IMR-90 (cell line): ENCODE results near the gene ZNF470. TPM values are rescaled to one million over a fixed set of nuclear protein-coding genes. Genes with fewer than 3 reads are reported as not detected.

Source experiments
- ATAC-seq: fragments of 200-7000 bp; cut with Tn5 transposase; 2 replicates; pipeline ENCODE4 v1.9.1; 2020; ENCODE audit warnings: low read depth, mild to moderate bottlenecking, moderate library complexity
- BruUV-seq: library from RNA; stranded (reverse); fragments of 400-500 nt; replicated peaks from 2 replicates; lab custom pipeline; 2021; lab: Mats Ljungman, UMichigan
- CTCF ChIA-PET: fragments of 300-600 bp; formaldehyde crosslinking; extraction: SDS; loops from one replicate; lab custom pipeline; 2021; ENCODE audit warnings: antibody characterized with exemption; lab: Yijun Ruan, JAX
- POLR2A ChIA-PET: fragments of 300-600 bp; sonication (Branson Sonifier 250); formaldehyde crosslinking; loops from one replicate; lab custom pipeline; 2022; ENCODE audit warnings: antibody characterized with exemption; ENCODE audit not compliant: unreplicated experiment; lab: Charles Lee
- DNase-seq: peaks from one replicate; pipeline ENCODE4 v3.0.0; 2013
- H2AFZ ChIP-seq: replicated peaks from 2 replicates; pipeline ENCODE3; 2013; ENCODE audit warnings: low read length, mild to moderate bottlenecking; ENCODE audit not compliant: poor library complexity
- H2AK5ac ChIP-seq: 2 replicates; pipeline ENCODE4 v1.6.1; 2013; ENCODE audit warnings: low read depth, low read length, inconsistent platforms
- H2AK9ac ChIP-seq: replicated peaks from 2 replicates; pipeline ENCODE3; 2013; ENCODE audit warnings: mild to moderate bottlenecking, low read depth, low read length, moderate library complexity; ENCODE audit not compliant: poor library complexity
- H2BK120ac ChIP-seq: 2 replicates; pipeline ENCODE4 v1.6.1; 2013; ENCODE audit warnings: low read depth, low read length, inconsistent platforms
- H2BK15ac ChIP-seq: 3 replicates; pipeline ENCODE4 v1.6.1; 2013; ENCODE audit warnings: low read depth, low read length, inconsistent platforms
- H2BK20ac ChIP-seq: 2 replicates; pipeline ENCODE4 v1.6.1; 2013; ENCODE audit warnings: low read depth, mild to moderate bottlenecking, inconsistent platforms, low read length, moderate library complexity
- H2BK5ac ChIP-seq: 2 replicates; pipeline ENCODE4 v1.6.1; 2013; ENCODE audit warnings: mild to moderate bottlenecking, low read depth, low read length, inconsistent platforms; ENCODE audit not compliant: poor library complexity, severe bottlenecking
- H3K14ac ChIP-seq: replicated peaks from 2 replicates; pipeline ENCODE4 v1.6.1; 2013; ENCODE audit warnings: low read depth, low read length, inconsistent platforms
- H3K18ac ChIP-seq: 2 replicates; pipeline ENCODE4 v1.6.1; 2013; ENCODE audit warnings: low read depth, low read length, control low read depth
- H3K23ac ChIP-seq: 2 replicates; pipeline ENCODE4 v1.6.1; 2013; ENCODE audit warnings: low read depth, low read length, inconsistent platforms
- H3K27ac ChIP-seq: 2 replicates; pipeline ENCODE4 v1.5.1; 2013; ENCODE audit warnings: mild to moderate bottlenecking, control low read depth, low read length; ENCODE audit not compliant: insufficient read depth
- H3K27me3 ChIP-seq: 2 replicates; pipeline ENCODE4 v1.6.1; 2013; ENCODE audit warnings: low read length; ENCODE audit not compliant: control insufficient read depth, insufficient read depth
- H3K36me3 ChIP-seq: 2 replicates; pipeline ENCODE4 v1.6.1; 2013; ENCODE audit warnings: low read length, mixed read lengths; ENCODE audit not compliant: control insufficient read depth, insufficient read depth
- H3K4ac ChIP-seq: 2 replicates; pipeline ENCODE4 v1.6.1; 2013; ENCODE audit warnings: low read depth, low read length, inconsistent platforms
- H3K4me1 ChIP-seq: 2 replicates; pipeline ENCODE4 v1.6.1; 2013; ENCODE audit warnings: low read length, mixed read lengths; ENCODE audit not compliant: control insufficient read depth, insufficient read depth
- H3K4me2 ChIP-seq: 2 replicates; pipeline ENCODE4 v1.6.1; 2013; ENCODE audit warnings: low read depth, mild to moderate bottlenecking, control low read depth, low read length, moderate library complexity
- H3K4me3 ChIP-seq: 2 replicates; pipeline ENCODE4 v1.5.1; 2013; ENCODE audit warnings: low read depth, mild to moderate bottlenecking, control low read depth, low read length, moderate library complexity; ENCODE audit not compliant: insufficient read depth
- H3K56ac ChIP-seq: 2 replicates; pipeline ENCODE4 v1.6.1; 2013; ENCODE audit warnings: low read length, inconsistent platforms; ENCODE audit not compliant: insufficient read depth; ENCODE audit errors: extremely low read depth
- H3K79me1 ChIP-seq, 2 experiments: 2 replicates each; pipeline ENCODE4 v1.6.1; 2013; ENCODE audit warnings: low read length in 2 of 2, inconsistent platforms in 1 of 2, low read depth in 1 of 2
- H3K9ac ChIP-seq: 2 replicates; pipeline ENCODE4 v1.6.1; 2013; ENCODE audit warnings: low read depth, low read length, control low read depth
- H3K9me1 ChIP-seq: 2 replicates; pipeline ENCODE4 v1.6.1; 2013; ENCODE audit warnings: low read length, inconsistent platforms; ENCODE audit not compliant: insufficient read depth
- H3K9me3 ChIP-seq: 2 replicates; pipeline ENCODE4 v1.6.1; 2013; ENCODE audit warnings: low read length; ENCODE audit not compliant: control insufficient read depth, insufficient read depth
- H4K20me1 ChIP-seq: 2 replicates; pipeline ENCODE4 v1.6.1; 2013; ENCODE audit warnings: low read length, inconsistent platforms; ENCODE audit not compliant: insufficient read depth
- H4K5ac ChIP-seq: 2 replicates; pipeline ENCODE4 v1.6.1; 2013; ENCODE audit warnings: mild to moderate bottlenecking, low read depth, low read length, control low read depth
- H4K8ac ChIP-seq, 2 experiments: 2 replicates each; pipeline ENCODE4 v1.6.1; 2013; ENCODE audit warnings: low read depth in 2 of 2, low read length in 2 of 2, control low read depth in 1 of 2, inconsistent platforms in 1 of 2
- H4K91ac ChIP-seq: 2 replicates; pipeline ENCODE4 v1.6.1; 2013; ENCODE audit warnings: low read depth, low read length, inconsistent platforms; ENCODE audit not compliant: insufficient read depth
- BHLHE40 ChIP-seq: fragments of 150-350 bp; IDR thresholded peaks from 2 replicates; pipeline ENCODE4 v1.6.1; 2016; ENCODE audit warnings: mild to moderate bottlenecking, low read depth, low read length
- CEBPB ChIP-seq: IDR thresholded peaks from 2 replicates; pipeline ENCODE4 v1.6.1; 2012; ENCODE audit warnings: low read depth, low read length, improper control_type of control experiment
- FOS ChIP-seq: fragments of 150-350 bp; IDR thresholded peaks from 2 replicates; pipeline ENCODE4 v1.6.1; 2016; ENCODE audit warnings: low read depth, low read length
- MXI1 ChIP-seq: IDR thresholded peaks from 2 replicates; pipeline ENCODE4 v1.6.1; 2012; ENCODE audit warnings: low read depth, mild to moderate bottlenecking, low read length, moderate library complexity, borderline replicate concordance
- NFE2L2 ChIP-seq: fragments of 150-350 bp; IDR thresholded peaks from 2 replicates; pipeline ENCODE4 v1.6.1; 2016; ENCODE audit warnings: low read depth, mild to moderate bottlenecking, low read length
- RFX5 ChIP-seq: IDR thresholded peaks from 2 replicates; pipeline ENCODE4 v1.8.0; 2012; ENCODE audit warnings: low read depth, mild to moderate bottlenecking, low read length, moderate library complexity
- USF2 ChIP-seq: fragments of 150-350 bp; IDR thresholded peaks from 2 replicates; pipeline ENCODE4 v1.6.1; 2017; ENCODE audit warnings: mild to moderate bottlenecking, antibody characterized with exemption, low read length, low read depth
- WGBS, 2 experiments: methylation state at CpG; one replicate each; pipeline versions ENCODE4 v1.1.5 to v1.1.7; 2013; ENCODE audit warnings: missing lambda C conversion rate in 2 of 2; ENCODE audit not compliant: insufficient read length in 1 of 2; ENCODE audit errors: extremely low coverage in 2 of 2; 5-methylcytosine and 5-hydroxymethylcytosine counted together
- dilution Hi-C: fragments of 300-500 bp; cut with HindIII; formaldehyde crosslinking; loops from one replicate; pipeline ENCODE4 v1.14.3; 2018; ENCODE audit warnings: low sequenced_read_pairs; ENCODE audit not compliant: unreplicated experiment
- in situ Hi-C: fragments of 300-500 bp; cut with MboI; formaldehyde crosslinking; loops from 3 replicates; pipeline ENCODE4 v1.14.3; 2019; ENCODE audit warnings: low sequenced_read_pairs, inconsistent platforms, mixed read lengths
- intact Hi-C: fragments of 100-400 bp; cut with micrococcal nuclease; formaldehyde crosslinking; loops from 2 replicates; pipeline ENCODE4 v1.10.0; 2022
- polyA plus RNA-seq, 3 experiments: library from polyadenylated mRNA; depleted of rRNA; stranded (reverse); fragments of >200 nt; gene quantifications; 2 replicates each; pipeline ENCODE4 v1.2.3, GENCODE V29; 2012; ENCODE audit warnings: low replicate concordance in 1 of 3
- total RNA-seq: library from RNA; depleted of rRNA; stranded (reverse); fragments of >200 nt; gene quantifications from 2 replicates; pipeline ENCODE4 v1.2.3, GENCODE V29; 2012

The ZNF470 gene
- total and polyA plus RNA-seq, 2 of the 4 experiments (the other 2 are of a cell fraction), result 1.7 to 3.8 TPM

- Histone ChIP-seq H2BK5ac (no peak overlapping the region), H3K9me3 (peaks cover 54% of the 10 kb centered on the region), H3K9ac (no peak overlapping the region), H3K14ac (no peak overlapping the region), H3K56ac (no peak overlapping the region), H2BK120ac (no peak overlapping the region), H2AFZ (no peak overlapping the region), H2AK5ac (no peak overlapping the region), H3K36me3 (peaks cover 44% of the 10 kb centered on the region), H3K27me3 (no peaks in the 10 kb centered on the region), H2BK20ac (no peak overlapping the region), H3K9me1 (no peaks in the 10 kb centered on the region), H3K4me2 (no peak overlapping the region), H3K4ac (no peak overlapping the region), H4K91ac (no peak overlapping the region), H3K79me1 (peaks cover 0 to 17% of the 10 kb centered on the region in 2 experiments; a peak in 1 of 4 replicates), H3K4me1 (no peaks in the 10 kb centered on the region), H4K20me1 (no peaks in the 10 kb centered on the region), H3K4me3 (no peak overlapping the region), H4K5ac (no peak overlapping the region), H3K27ac (no peak overlapping the region), H3K23ac (no peak overlapping the region), H2BK15ac (no peak overlapping the region), H3K18ac (no peak overlapping the region), H2AK9ac (no peak overlapping the region), H4K8ac (no peak overlapping the region)
- no TSS peak for BruUV-seq
- CTCF ChIA-PET, result no interaction called here
- in situ Hi-C loops, result no loop called here
- dilution Hi-C loops, result no loop called here
- intact Hi-C loops, result no loop called here
- TF ChIP-seq MXI1 (no peak), RFX5 (no peak), NFE2L2 (no peak), FOS (no peak), CEBPB (no peak), USF2 (no peak), BHLHE40 (no peak)
- WGBS, 2 experiments, result no CpG with 5 or more reads among the region's 6 CpGs
- no peak for ATAC-seq
- DNase-seq, result no peak
- POLR2A ChIA-PET, result interaction anchor here (0.5 kb wide), 1 partner anchor 94 kb away, joined by 4 read pairs; no protein-coding TSS in a partner anchor
Measured at GRCh38 chr19:56547535-56547934, 19.7 kb upstream of the ZNF470 start.
